GM19238 (cell line): ENCODE results near the gene KRTAP12-2.
"Not testable (repeated sequence)": the region's sequence is repeated elsewhere in the genome, so short reads cannot be mapped to it uniquely, and the experiment has no call there.

ENCODE experiments used
- DNase-seq: peaks from one replicate; pipeline ENCODE4 v3.0.0; 2011; ENCODE audit warnings: low spot score; ENCODE audit not compliant: insufficient read length

Gene KRTAP12-2

DNA sequence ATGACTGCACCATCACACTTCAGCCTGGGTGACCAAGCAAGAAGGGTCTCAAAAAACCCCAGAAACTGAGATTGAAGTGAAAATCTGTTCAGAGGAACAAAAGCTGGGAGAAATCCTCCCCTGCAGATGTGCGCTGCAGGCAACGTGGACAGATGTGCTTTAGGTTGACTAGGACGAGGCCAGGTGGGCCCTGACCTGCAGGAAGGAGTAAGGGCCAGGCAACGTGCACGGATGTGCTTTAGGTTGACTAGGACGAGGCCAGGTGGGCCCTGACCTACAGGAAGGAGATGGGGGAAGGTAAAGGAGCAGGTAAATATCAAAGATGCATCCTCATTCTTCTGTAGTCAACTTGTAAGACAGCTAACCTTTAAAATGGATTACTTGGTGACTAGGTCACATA, 17.8 kb upstream of the KRTAP12-2 start:
- no peak for DNase-seq

DNA sequence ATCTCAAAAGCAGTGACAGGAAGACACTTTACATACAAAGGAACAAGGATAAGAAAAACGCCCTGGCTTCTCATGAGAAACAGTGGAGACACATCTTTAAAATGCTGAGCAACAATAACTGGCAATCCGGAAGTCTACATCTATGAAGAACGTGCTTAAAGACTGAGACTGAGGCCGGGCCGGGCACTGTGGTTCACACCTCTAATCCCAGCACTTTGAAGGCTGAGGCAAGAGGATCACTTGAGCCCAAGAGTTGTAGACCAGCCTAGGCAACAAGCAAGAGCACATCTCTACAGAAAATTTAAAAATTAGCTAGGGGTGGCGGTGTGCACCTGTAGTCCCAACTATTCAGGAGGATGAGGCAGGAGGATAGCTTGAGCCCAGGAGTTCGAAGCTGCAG, 17.4 kb upstream of the KRTAP12-2 start:
- no peak for DNase-seq

DNA sequence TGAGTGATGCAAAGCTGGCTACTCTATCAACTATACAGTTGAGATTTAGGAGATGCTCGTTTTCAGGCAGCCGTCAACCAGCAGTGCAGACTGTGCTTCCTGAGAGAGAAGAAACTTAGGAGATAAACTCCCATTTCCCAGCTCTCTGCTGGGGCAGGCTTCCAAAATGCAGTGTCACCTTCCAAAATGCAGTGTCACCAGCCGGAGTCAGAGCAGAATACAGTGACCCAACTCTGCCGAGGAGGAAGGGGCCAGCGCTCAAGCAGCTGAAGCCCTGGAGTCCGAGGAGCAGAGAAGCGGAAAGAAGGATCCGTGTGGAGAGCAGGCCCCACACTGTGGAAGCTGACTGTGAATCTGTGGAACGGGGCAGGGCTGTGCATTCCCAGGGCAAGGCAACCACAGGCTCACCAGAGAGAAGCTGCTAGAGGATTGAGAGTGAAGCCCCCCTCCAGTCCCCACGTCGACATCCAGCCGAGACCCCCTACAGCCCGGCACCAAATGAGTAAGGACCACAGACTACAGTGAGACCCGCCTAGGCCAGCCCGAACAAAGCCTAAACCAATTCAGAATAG, 15.9 kb upstream of the KRTAP12-2 start:
- DNase-seq = no peak

DNA sequence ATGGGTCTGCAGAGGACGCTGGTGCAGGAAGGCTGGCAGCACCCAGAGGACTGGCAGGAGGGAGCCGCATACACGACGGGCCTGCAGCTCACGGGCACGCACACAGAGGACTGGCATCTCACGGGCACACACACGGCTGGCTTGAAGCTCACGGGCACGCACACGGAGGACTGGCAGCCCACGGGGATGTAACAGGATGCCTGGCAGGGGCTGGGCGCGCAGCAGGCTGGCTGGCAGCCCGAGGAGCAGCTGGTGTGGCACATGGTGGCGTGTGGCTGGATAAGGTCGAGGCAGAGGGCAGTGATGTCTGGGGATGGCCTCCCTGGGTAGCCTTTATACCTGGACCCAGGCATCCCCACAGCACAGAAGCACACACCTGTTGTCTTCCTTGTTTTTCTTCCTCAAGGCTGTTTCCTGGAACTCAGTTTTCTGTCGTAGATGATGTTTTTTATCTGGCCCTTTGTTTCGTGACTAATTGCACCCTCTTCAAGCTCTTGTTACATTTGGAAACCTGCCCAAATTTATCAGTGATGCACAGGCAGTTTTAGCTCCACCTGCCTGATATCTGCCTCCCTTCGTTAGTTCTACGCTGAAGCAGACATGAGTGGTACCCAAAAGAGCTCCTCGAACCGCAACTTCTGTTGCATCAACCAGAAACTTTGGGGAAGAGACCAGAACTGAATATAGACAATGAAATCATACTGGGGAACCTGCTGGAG, 15.3 kb upstream of the KRTAP12-2 start, which contains the start of gene KRTAP12-1:
Gene KRTAP12-1 (minus strand): TSS at position 303 of the 719 bp plus-strand sequence. CDS start 40 bp downstream, at position 263.
- DNase-seq = no peak

DNA sequence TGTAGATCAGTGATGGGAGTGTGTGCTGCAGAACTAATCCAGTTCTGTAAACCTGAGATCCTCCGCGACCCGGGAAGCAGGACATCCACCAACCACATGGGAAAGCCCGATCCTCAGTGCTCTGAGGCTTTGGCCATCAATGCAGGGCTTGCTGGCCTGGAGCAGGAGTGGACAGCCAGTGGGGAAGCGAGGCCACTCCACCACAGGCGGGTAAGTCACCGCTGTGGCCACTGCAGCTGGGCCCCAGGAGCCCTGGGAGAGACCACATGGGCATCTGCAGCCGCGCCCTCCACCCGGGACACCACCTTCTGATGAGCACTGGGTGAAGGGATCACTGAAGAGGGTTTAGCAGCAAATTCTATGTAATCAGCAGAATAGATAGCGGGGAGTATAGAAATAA, 14.4 kb upstream of the KRTAP12-2 start:
- DNase-seq = no peak

DNA sequence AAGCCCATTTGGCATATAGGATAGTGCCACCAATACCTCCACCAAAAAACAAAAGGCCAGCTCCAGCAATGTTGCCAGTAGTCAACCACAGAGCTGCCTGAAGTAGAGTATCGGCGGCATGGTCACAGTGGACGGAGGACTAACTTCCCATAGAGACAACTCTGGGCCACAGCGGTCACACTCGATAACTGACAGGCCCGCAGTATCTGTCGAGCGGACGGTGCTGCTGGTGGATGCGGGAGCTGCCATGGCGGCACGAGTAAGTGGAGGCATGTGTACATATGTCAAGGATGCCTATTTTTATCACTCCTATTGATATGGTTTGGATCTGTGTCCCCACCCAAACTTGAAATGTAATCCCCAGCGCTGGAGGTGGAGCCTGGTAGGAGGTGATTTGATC, 11.2 kb upstream of the KRTAP12-2 start:
- no peak for DNase-seq

DNA sequence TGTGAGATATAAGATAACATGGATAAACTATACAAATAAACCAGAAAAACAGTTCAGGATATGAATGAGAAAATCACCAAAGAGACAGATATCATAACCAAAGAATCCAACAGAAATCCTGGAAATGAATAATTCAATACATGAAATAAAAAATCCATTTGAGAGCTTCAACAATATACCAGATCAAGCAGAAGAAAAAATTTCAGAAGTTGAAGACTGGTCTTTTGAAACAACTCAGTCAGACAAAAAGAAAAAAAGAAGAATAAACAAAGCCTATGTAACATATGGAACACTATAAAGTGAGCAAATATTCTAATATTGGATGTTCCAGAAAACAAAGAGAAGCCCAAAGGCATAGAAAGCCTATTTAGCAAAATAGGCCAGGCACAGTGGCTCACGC, 5.2 kb upstream of the KRTAP12-2 start:
- DNase-seq = no peak

DNA sequence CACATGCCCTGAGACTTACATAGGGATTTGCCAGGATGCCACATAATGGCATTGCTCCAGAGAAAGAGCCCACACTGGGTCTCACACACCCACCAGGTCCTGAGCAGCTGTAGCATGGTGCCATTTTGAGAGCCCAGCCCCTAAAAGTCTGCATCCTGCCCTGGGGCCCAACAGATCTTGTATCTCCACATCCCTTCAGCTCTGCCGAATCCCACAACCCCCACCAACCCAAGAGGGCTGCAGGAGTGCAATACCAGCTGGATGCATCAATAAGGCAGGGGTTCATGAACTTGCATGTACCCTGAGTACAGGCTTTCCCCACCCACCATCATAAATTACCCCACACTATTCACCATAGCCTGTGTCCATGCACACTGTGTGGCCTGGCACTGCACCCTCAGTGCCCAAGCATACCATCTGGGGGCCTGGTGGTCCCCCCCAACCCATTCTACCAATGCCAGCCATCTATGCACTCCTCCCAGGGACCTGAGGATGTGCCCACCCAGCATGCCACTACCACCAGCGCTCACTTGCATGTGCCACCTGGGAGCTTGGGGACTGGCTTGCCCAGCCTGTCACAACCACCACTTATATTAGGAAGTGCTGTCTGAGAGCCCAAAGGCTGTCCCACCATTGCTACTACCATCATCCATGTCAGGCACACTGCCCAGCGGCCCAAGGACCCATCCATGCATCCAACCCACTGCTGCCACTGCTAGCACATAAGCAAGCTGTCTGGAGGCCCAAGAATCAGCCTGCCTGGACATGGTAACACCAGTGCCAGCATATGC, 4.1 kb upstream of the KRTAP12-2 start:
- no peak for DNase-seq

DNA sequence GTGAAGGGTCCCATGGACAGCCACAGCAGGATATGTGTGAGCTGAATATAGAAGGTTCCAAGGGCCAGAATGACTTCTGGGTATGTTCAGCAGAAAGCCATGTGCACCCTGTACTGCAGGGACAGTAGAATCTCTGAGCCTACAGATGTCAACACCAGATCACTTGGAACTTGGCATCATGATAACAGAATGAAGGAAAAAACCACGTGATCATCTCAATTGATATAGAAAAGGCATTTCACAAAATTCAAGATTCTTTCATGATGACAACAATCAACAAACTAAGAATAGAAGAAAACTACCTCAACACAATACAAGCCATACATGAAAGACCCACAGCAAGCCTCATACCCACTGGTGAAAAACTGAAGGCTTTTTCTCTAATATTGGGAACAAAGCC, 885 bp upstream of the KRTAP12-2 start:
- DNase-seq = no peak

DNA sequence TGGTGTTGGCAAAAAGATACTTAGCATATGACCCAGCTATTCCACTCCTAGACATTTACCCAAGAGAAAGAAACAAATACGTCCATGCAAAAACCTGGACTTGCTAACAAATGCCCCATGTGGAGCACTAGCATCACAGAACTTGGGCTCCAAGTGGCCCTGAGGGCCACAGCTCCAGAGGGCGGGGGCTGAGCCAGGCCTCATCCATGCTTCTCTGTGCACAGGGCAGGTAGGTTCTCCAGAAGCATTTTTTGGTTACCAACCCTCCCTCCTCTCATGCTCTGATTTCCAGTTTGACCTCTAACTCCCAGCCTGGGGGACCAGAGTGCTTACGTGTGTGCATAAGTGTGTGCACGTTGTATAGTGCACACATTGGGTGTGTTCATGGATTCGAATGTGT, 2.0 kb downstream of the KRTAP12-2 start:
- no peak for DNase-seq

DNA sequence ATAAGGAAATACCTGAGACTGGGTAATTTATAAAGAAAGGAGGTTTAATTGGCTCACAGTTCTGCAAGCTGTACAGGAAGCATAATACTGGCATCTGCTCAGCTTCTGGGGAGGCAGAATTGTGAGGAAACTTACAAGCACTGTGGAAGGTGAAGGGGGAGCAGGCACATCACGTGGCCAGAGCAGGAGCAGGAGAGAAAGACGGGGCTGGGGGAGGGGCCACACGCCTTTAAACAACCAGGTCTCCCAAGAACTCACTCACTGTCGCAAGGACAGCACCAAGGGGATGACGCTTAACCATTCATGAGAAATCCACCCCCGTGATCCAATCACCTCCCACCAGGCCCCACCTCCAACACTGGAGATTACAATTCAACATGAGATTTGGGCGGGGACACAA, 5.2 kb downstream of the KRTAP12-2 start:
- not testable (repeated sequence) for DNase-seq

DNA sequence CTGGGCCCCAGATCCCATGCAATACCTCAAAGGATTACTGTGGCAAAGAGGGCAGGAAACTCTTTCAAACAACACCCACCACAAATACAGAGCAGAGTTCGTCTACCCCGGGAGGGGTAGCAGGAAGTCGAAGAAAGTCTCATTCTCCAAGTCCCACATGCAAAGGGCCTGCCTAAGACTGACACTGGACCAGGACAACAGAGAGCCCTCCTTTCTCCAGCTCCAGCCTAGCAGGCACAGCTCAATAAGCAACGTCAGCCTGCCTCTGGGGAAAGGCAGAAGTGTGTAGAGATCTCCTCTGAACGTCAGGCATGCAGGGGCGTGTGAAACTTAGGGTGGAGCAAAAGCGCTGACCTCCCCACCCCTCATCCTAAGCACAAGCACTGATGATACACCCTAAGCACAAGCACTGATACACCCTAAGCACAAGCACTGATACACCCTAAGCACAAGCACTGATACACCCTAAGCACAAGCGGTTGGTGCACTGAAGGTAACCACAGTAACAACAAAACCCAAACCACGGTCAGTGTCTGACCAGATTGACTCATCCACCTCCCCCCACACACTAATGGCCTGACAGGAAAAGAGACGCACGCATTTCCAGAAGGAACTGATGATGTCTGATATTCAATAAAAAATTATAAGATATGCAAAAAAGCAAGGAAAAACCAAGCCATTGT, 7.7 kb downstream of the KRTAP12-2 start:
- DNase-seq = no peak

DNA sequence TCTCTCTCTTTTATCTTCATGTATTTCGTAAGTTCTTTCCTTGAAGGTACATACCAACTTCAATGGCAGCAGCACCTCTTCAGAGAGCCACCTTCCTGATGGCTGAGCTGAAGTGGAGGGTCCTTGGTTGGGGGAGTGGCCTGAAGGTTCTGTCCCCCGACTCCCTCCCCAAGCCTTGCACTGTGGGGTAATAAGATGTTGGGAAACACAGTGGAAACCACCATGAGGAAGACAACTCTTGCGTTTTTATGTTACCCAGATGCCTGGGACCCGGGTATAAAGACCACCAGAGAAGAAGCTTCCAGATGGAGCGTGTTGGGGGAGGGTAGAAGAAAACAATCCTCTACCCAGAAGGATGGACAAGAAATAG, 8.2 kb downstream of the KRTAP12-2 start:
- DNase-seq = no peak

DNA sequence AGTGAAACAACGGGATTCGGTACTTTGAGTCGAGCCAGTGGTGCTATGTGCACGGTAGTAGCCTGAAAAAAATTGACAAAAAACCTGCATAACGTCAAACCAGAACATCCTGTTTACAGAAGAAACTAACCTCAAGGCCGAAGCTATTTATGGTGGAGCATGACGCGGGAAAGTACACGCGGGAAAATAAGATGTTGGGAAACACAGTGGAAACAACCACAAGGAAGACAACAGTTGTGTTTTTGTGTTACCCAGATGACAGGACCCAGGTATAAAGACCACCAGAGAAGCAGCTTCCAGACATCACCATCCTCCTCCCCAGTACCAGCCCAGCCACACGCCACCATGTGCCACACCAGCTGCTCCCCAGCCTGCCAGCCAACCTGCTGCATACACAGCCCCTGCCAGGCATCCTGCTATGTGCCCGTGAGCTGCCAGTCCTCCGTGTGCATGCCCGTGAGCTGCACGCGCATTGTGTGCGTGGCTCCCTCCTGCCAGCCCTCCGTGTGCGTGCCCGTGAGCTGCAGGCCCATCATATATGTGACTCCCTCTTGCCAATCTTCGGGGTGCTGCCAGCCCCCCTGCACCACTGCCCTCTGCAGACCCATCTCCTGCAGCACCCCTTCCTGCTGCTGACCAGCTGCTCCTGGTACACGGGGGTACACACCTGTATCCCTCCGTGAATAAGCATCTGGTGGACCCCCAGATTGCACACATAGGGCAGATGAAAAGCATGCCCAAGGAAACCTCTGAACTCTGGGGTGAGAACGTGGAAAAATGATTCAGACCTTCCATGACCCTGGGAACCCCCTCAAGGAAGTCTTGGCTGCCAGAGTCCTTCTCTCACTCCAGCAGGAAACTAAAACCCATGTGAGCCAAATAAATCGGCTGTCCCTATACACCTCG, 8.8 kb downstream of the KRTAP12-2 start, which contains the start of gene KRTAP12-3:
Gene KRTAP12-3 (plus strand): TSS at position 298 of the 906 bp plus-strand sequence. CDS start 48 bp downstream, at position 346.
- no peak for DNase-seq

DNA sequence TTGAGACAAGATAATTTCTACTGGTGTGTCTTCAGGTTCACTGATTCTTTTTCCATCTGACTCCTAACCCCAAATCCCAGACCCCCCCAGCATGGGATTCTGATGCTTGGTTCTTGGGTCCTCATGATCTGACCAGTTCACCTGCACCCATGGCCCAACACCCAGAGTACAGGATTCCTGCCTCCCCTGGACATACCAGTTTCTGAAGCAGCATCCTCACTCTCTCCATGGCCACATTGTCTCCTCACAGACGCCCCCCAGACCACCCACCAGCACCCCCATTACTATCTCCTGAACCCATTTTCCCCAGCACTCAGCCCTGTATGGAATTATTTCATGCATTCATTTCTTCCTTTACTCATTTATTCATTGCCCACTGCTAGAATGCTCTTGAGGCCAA, 9.9 kb downstream of the KRTAP12-2 start:
- no peak for DNase-seq

DNA sequence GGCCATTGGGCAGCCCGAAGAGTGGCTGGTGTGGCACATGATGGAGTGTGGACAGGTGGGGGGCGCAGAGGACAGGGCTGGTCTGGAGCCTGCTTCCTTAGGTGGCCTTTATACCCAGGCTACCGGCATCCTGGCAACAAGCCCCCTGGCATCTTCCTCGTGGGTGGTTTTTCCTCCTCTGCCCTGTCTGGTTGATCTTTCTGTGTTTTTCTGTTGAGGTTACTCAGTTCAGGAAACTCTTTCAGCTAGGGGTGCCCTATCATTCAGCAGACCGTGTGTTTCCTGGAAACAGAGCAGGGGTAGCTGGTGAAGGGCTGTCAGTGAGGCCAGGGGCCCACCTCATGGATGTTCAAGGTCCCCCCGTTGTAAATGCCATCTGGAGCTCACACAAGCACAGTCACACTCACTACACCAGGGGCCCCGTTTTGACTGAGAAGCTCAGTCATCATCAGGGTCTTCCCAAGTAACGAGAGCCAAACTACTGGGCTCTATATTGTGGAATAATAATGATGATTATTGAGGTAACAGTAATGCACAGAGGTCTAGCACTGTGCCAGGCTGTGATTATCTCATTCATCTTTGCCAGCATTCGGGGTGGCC, 12.1 kb downstream of the KRTAP12-2 start, which contains the start of gene KRTAP12-4:
Gene KRTAP12-4 (minus strand): TSS at position 84 of the 600 bp plus-strand sequence. CDS start 45 bp downstream, at position 39.
- no peak for DNase-seq

DNA sequence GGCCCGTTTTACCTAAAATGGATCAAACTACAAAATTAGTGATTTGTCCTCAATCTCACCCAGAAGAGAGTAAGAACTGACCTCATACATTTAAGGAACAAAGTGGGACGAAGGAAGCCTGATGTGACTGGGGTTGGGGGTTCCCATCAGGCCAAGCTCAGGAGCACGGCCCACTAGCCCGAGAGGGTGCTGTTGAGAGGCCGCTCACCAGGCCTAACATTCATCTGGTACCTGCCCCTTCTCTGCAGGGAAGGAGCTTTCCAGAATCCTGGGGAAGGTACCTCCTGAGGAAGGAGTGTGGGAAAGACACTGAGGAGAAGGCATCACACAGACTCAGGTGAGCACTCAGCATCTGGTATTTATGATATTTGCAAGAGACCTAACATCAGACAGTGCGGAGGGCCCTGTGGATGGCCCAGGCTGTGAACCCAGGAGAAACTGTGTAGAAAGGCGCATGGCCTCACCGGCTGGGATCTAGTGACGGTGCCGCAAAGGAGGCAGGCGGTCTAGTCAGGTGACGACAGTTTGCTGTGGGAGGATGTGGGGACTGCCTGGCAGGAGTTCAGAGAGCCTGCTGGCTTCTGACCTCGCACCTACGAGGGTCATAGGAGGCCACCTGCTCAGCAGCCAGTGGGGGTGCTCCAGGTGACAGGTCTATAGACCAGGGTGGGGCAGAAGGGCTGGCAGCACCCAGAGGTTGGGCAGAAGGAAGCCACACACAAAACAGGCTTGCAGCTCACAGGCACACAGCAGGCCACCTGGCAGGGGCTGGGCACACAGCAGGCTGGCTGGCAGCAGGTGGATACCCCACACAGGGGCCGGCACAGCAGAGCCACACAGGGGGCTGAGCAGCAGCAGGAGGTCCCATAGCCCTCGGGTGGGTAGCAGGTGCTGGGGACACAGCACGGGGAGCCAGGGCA, 12.8 kb downstream of the KRTAP12-2 start:
- no peak for DNase-seq

DNA sequence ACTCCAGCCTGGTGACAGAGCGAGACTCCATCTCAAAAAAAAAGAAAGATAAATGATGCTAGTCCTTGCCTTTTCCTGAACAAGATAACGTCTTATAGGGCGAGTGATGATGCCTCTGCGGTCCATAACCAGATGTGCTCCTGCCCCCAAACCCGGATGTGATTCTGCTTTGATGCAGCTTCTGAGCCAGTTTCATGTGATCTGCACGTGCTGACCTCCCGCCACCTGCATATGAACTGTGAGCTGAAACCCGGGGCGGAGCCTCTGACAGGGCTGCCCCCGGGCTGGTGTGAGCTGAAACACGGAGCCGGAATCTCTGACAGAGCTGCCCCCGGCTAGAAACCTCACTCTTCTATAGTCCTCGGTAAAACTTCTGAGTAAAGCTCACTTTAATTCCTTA, 13.6 kb downstream of the KRTAP12-2 start:
- no peak for DNase-seq
